ENCODE measurements around the gene AIDA.
"Not testable (repeated sequence)": the region's sequence is repeated elsewhere in the genome, so short reads cannot be mapped to it uniquely, and the experiment has no call there.

Gene AIDA

GRCh38 chr1:222697826-222698225 is 14.5 kb downstream of the AIDA start:
- Histone ChIP-seq H3K4me3 (no peak overlapping the region), H3K27me3 (ENCODE audit: low read depth) (no peaks in the 10 kb centered on the region), H3K9me3 (no peaks in the 10 kb centered on the region), H3K4me1 (peaks cover 7% of the 10 kb centered on the region), H3K36me3 (replicated peaks) (peaks cover 23% of the 10 kb centered on the region)
- in situ Hi-C loops (cut with MboI; ENCODE audit: low sequenced_read_pairs) = no loop called here
- no peak for DNase-seq (ENCODE audit: low spot score in 2 of 2)

- peaks cover 4% of the 10 kb centered on the region for H3K4me1 ChIP-seq
- no peaks in the 10 kb centered on the region for H3K9me3 ChIP-seq
- no peak for DNase-seq (ENCODE audit: low spot score in 2 of 2)
- peaks cover 17% of the 10 kb centered on the region for H3K36me3 ChIP-seq (replicated peaks)
- no peaks in the 10 kb centered on the region for H3K27me3 ChIP-seq (ENCODE audit: low read depth)
- no peak overlapping the region for H3K4me3 ChIP-seq
- in situ Hi-C loops (cut with MboI; ENCODE audit: low sequenced_read_pairs) = no loop called here
Observed at GRCh38 chr1:222697203-222697602, 15.1 kb downstream of the AIDA start.

- Histone ChIP-seq H3K4me3 (no peak overlapping the region), H3K9me3 (no peaks in the 10 kb centered on the region), H3K4me1 (peaks cover 3% of the 10 kb centered on the region), H3K27me3 (ENCODE audit: low read depth) (no peaks in the 10 kb centered on the region), H3K36me3 (replicated peaks) (peaks cover 14% of the 10 kb centered on the region)
- in situ Hi-C loops (cut with MboI; ENCODE audit: low sequenced_read_pairs) = no loop called here
- DNase-seq (ENCODE audit: low spot score in 2 of 2) = no peak
Observed at GRCh38 chr1:222696741-222697140, 15.6 kb downstream of the AIDA start.

- DNase-seq (ENCODE audit: low spot score in 2 of 2) = no peak
- no peaks in the 10 kb centered on the region for H3K9me3 ChIP-seq
- H3K27me3 ChIP-seq (ENCODE audit: low read depth) = no peaks in the 10 kb centered on the region
- H3K36me3 ChIP-seq (replicated peaks) = peaks cover 4% of the 10 kb centered on the region
- H3K4me3 ChIP-seq = no peak overlapping the region
- in situ Hi-C loops (cut with MboI; ENCODE audit: low sequenced_read_pairs) = no loop called here
- peaks cover 3% of the 10 kb centered on the region for H3K4me1 ChIP-seq
Observed at GRCh38 chr1:222694927-222695326, 17.4 kb downstream of the AIDA start.

- Histone ChIP-seq H3K36me3 (replicated peaks) (peaks cover 15% of the 10 kb centered on the region), H3K27me3 (ENCODE audit: low read depth) (no peaks in the 10 kb centered on the region), H3K4me1 (peaks cover 3% of the 10 kb centered on the region), H3K9me3 (no peaks in the 10 kb centered on the region), H3K4me3 (no peak overlapping the region)
- in situ Hi-C loops (cut with MboI; ENCODE audit: low sequenced_read_pairs) = no loop called here
- no peak for DNase-seq (ENCODE audit: low spot score in 2 of 2)
Observed at GRCh38 chr1:222691016-222691415, 21.3 kb downstream of the AIDA start.

- no peak for DNase-seq (ENCODE audit: low spot score in 2 of 2)
- Histone ChIP-seq H3K27me3 (ENCODE audit: low read depth) (no peaks in the 10 kb centered on the region), H3K4me1 (no peaks in the 10 kb centered on the region), H3K9me3 (no peaks in the 10 kb centered on the region), H3K4me3 (no peak overlapping the region), H3K36me3 (replicated peaks) (peaks cover 10% of the 10 kb centered on the region)
- in situ Hi-C loops (cut with MboI; ENCODE audit: low sequenced_read_pairs) = no loop called here
Observed at GRCh38 chr1:222680080-222680479, 32.2 kb downstream of the AIDA start.

GRCh38 chr1:222670110-222670509 is 42.2 kb downstream of the AIDA start:
- DNase-seq (ENCODE audit: low spot score in 2 of 2) = no peak
- no peaks in the 10 kb centered on the region for H3K4me1 ChIP-seq
- no peaks in the 10 kb centered on the region for H3K9me3 ChIP-seq
- in situ Hi-C loops (cut with MboI; ENCODE audit: low sequenced_read_pairs) = no loop called here
- H3K36me3 ChIP-seq (replicated peaks) = peaks cover 51% of the 10 kb centered on the region
- H3K4me3 ChIP-seq = no peak overlapping the region
- H3K27me3 ChIP-seq (ENCODE audit: low read depth) = no peaks in the 10 kb centered on the region

- H3K4me3 ChIP-seq; H3K4me1 ChIP-seq; in situ Hi-C loops (cut with MboI; ENCODE audit: low sequenced_read_pairs); H3K27me3 ChIP-seq (ENCODE audit: low read depth); DNase-seq (ENCODE audit: low spot score in 2 of 2); H3K9me3 ChIP-seq: not testable (repeated sequence)
- H3K36me3 ChIP-seq (replicated peaks) = peaks cover 52% of the 10 kb centered on the region
Observed at GRCh38 chr1:222669107-222669506, 43.2 kb downstream of the AIDA start.

- H3K36me3 ChIP-seq (replicated peaks) = peaks cover 58% of the 10 kb centered on the region
- H3K4me1 ChIP-seq; H3K9me3 ChIP-seq; DNase-seq (ENCODE audit: low spot score in 2 of 2); H3K4me3 ChIP-seq; H3K27me3 ChIP-seq (ENCODE audit: low read depth); in situ Hi-C loops (cut with MboI; ENCODE audit: low sequenced_read_pairs): not testable (repeated sequence)
Observed at GRCh38 chr1:222668184-222668583, 44.1 kb downstream of the AIDA start.

- no peaks in the 10 kb centered on the region for H3K27me3 ChIP-seq (ENCODE audit: low read depth)
- in situ Hi-C loops (cut with MboI; ENCODE audit: low sequenced_read_pairs) = no loop called here
- DNase-seq (ENCODE audit: low spot score in 2 of 2) = no peak
- peaks cover 66% of the 10 kb centered on the region for H3K36me3 ChIP-seq (replicated peaks)
- H3K4me3 ChIP-seq = no peak overlapping the region
- H3K4me1 ChIP-seq = no peaks in the 10 kb centered on the region
- H3K9me3 ChIP-seq = no peaks in the 10 kb centered on the region
Observed at GRCh38 chr1:222665964-222666363, 46.3 kb downstream of the AIDA start.

- Histone ChIP-seq H3K9me3 (no peaks in the 10 kb centered on the region), H3K4me3 (no peak overlapping the region), H3K36me3 (replicated peaks) (peaks cover 81% of the 10 kb centered on the region), H3K4me1 (no peaks in the 10 kb centered on the region), H3K27me3 (ENCODE audit: low read depth) (no peaks in the 10 kb centered on the region)
- in situ Hi-C loops (cut with MboI; ENCODE audit: low sequenced_read_pairs) = no loop called here
- DNase-seq (ENCODE audit: low spot score in 2 of 2) = no peak
Observed at GRCh38 chr1:222663431-222663934, 48.8 kb downstream of the AIDA start.

- H3K36me3 ChIP-seq (replicated peaks) = peaks cover 94% of the 10 kb centered on the region
- H3K4me1 ChIP-seq = no peaks in the 10 kb centered on the region
- in situ Hi-C loops (cut with MboI; ENCODE audit: low sequenced_read_pairs) = no loop called here
- H3K9me3 ChIP-seq = no peaks in the 10 kb centered on the region
- no peaks in the 10 kb centered on the region for H3K27me3 ChIP-seq (ENCODE audit: low read depth)
- no peak for DNase-seq (ENCODE audit: low spot score in 2 of 2)
- no peak overlapping the region for H3K4me3 ChIP-seq
Observed at GRCh38 chr1:222657899-222658298, 54.4 kb downstream of the AIDA start.

- in situ Hi-C loops (cut with MboI; ENCODE audit: low sequenced_read_pairs) = no loop called here
- Histone ChIP-seq H3K4me1 (no peaks in the 10 kb centered on the region), H3K9me3 (no peaks in the 10 kb centered on the region), H3K4me3 (no peak overlapping the region), H3K36me3 (replicated peaks) (peaks cover 94% of the 10 kb centered on the region), H3K27me3 (ENCODE audit: low read depth) (no peaks in the 10 kb centered on the region)
- DNase-seq (ENCODE audit: low spot score in 2 of 2) = no peak
Observed at GRCh38 chr1:222656391-222657155, 55.7 kb downstream of the AIDA start.

- in situ Hi-C loops (cut with MboI; ENCODE audit: low sequenced_read_pairs) = no loop called here
- H3K36me3 ChIP-seq (replicated peaks) = peaks cover 94% of the 10 kb centered on the region
- H3K27me3 ChIP-seq (ENCODE audit: low read depth) = no peaks in the 10 kb centered on the region
- no peak overlapping the region for H3K4me3 ChIP-seq
- DNase-seq (ENCODE audit: low spot score in 2 of 2) = no peak
- no peaks in the 10 kb centered on the region for H3K4me1 ChIP-seq
- H3K9me3 ChIP-seq = no peaks in the 10 kb centered on the region
Observed at GRCh38 chr1:222654849-222655248, 57.4 kb downstream of the AIDA start.

All from HAP-1 (cell line).